ENCODE measurements around the gene AGAP1. TPM values are rescaled to one million over a fixed set of nuclear protein-coding genes. Genes with fewer than 3 reads are reported as not detected.
"Not testable (repeated sequence)": the region's sequence is repeated elsewhere in the genome, so short reads cannot be mapped to it uniquely, and the experiment has no call there.

The AGAP1 gene
- polyA plus RNA-seq, 1 experiment: 12.4 TPM

DNA sequence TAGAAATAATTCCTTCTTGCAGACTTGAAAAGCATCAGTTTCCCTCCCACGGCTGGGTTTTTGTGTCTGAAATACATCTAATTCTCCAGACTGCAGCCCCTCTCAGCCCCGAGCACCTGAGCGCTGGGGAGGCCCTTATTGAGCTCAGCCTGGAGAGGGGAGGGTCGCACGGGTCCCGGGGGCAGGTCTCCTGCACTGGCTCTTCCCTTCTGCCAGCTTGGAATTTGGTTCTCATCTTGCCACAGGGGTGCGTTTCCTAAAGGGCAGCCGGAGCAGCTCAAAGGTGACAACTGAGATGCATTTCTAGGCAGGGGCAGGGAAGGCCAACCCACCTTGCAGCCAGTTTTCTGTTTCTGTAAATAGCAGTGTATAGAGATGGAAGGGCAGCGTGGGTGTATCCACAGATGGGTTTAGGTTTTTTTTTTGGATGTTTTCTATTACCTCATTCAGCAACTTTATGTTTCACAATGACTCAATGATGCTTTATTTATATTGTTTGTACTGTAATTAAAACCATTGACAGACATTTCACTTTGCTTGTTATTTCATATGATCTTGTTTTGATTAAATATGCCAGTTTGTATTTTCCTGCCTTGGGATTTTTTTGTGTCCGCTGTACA, 637.3 kb downstream of the AGAP1 start:
- Histone ChIP-seq H3K27me3 (ENCODE audit: control insufficient read depth, insufficient read depth, low read length) (no peaks in the 10 kb centered on the region), H3K27ac (ENCODE audit: low read depth, low read length) (no peak overlapping the region), H3K9me3 (ENCODE audit: control insufficient read depth, insufficient read depth, low read length) (no peaks in the 10 kb centered on the region), H3K4me3 (ENCODE audit: low read depth, low read length) (no peak overlapping the region)
- ChIA-PET CTCF (interaction anchor here (1.2 kb wide), 1 partner anchor 13 kb away, joined by 3 read pairs; no protein-coding TSS in a partner anchor), POLR2A (no interaction called here)
- DNase-seq (ENCODE audit: low read depth, low spot score): no peak
- TF ChIP-seq, protein P1, sequence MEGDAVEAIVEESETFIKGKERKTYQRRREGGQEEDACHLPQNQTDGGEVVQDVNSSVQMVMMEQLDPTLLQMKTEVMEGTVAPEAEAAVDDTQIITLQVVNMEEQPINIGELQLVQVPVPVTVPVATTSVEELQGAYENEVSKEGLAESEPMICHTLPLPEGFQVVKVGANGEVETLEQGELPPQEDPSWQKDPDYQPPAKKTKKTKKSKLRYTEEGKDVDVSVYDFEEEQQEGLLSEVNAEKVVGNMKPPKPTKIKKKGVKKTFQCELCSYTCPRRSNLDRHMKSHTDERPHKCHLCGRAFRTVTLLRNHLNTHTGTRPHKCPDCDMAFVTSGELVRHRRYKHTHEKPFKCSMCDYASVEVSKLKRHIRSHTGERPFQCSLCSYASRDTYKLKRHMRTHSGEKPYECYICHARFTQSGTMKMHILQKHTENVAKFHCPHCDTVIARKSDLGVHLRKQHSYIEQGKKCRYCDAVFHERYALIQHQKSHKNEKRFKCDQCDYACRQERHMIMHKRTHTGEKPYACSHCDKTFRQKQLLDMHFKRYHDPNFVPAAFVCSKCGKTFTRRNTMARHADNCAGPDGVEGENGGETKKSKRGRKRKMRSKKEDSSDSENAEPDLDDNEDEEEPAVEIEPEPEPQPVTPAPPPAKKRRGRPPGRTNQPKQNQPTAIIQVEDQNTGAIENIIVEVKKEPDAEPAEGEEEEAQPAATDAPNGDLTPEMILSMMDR (IDR thresholded peaks at IDR 0.05; ENCODE audit: low read depth, low read length): no peak

DNA sequence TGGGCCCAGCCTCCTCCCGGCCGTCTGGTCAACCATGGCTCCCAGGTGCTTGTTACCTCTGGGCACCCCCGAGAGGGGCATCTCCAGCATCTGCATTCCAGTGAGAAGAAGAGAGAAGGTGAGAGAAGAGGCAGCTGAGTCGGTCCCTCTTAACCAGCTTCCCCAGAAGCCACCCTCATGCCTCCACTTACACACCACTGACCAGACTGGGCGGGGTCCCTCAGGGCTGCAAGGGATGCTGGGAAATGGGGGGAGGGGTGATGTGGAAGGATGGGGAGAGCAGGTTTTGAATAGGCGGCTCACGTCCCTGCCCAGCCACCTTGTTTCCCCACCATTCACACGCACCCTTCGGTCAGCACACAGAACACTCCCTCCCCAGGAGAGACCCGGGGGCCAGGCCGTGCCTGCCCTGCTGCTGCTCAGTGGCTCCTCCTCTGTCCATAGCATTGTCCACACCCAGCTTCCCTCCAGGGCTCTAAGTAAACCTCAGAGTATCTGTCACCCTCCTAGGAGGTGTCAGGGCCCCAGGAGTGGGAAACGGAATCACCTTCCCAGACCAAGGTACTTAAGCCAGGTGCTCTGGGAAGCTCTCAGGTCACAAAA, 639.7 kb downstream of the AGAP1 start:
- Histone ChIP-seq H3K4me3 (ENCODE audit: low read depth, low read length) (no peak overlapping the region), H3K27ac (ENCODE audit: low read depth, low read length) (no peak overlapping the region), H3K27me3 (ENCODE audit: control insufficient read depth, insufficient read depth, low read length) (no peaks in the 10 kb centered on the region), H3K9me3 (ENCODE audit: control insufficient read depth, insufficient read depth, low read length) (no peaks in the 10 kb centered on the region)
- POLR2A ChIA-PET: no interaction called here
- CTCF ChIA-PET: interaction anchor here (0.9 kb wide), 1 partner anchor 9 kb away, joined by 4 read pairs; no protein-coding TSS in a partner anchor
- TF ChIP-seq, protein P1 (IDR thresholded peaks at IDR 0.05; ENCODE audit: low read depth, low read length): 0 out of 2 replicates have a peak, but pooled peaks have one; percentile 3
- no peak for DNase-seq (ENCODE audit: low read depth, low spot score)

DNA sequence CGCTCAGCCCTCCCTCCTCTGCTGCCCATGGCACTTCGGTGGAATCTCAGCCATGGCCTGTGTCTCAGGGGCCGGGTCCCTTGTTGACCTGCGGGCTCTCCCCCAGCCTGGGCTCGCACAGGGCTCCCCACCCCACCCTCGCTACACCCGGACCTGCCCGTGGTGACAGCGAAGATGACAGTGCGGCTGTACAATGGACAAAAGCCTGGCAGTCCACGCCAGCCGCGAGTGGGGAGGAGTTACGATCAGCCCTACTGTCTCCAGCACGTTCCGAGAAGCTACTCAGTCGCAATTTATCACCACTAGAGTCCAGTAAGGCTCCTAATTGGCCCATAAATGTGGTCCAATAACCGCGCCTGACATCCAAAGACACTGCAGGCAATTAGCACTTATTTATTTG, 642.7 kb downstream of the AGAP1 start:
- DNase-seq (ENCODE audit: low read depth, low spot score): no peak
- TF ChIP-seq, protein P1 (IDR thresholded peaks at IDR 0.05; ENCODE audit: low read depth, low read length): no peak
- Histone ChIP-seq H3K27me3 (ENCODE audit: control insufficient read depth, insufficient read depth, low read length) (peaks cover 8% of the 10 kb centered on the region), H3K9me3 (ENCODE audit: control insufficient read depth, insufficient read depth, low read length) (no peaks in the 10 kb centered on the region), H3K27ac (ENCODE audit: low read depth, low read length) (no peak overlapping the region), H3K4me3 (ENCODE audit: low read depth, low read length) (no peak overlapping the region)
- ChIA-PET CTCF (no interaction called here), POLR2A (no interaction called here)

DNA sequence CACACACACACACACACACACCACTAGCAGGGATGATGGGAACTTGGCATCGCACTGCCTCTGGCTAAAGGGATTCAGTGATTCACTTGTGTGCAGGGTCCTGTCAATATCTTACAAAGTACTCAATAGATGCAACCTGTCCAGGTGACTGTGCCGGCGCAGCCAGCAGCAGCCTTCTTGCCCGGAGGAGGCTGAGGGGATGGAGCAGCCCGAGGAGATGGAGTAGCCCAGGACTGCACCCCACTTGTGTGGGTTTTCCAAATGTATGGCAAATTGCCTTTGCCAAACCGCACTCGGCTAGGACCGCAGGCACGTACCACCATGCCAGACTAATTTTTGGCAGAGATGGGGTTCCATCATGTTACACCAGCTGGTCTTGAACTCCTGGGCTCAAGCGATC, 643.2 kb downstream of the AGAP1 start:
- H3K4me3 ChIP-seq (ENCODE audit: low read depth, low read length): no peak overlapping the region
- ChIA-PET POLR2A (no interaction called here), CTCF (no interaction called here)
- no peak overlapping the region for H3K27ac ChIP-seq (ENCODE audit: low read depth, low read length)
- TF ChIP-seq, protein P1 (IDR thresholded peaks at IDR 0.05; ENCODE audit: low read depth, low read length): no peak
- peaks cover 8% of the 10 kb centered on the region for H3K27me3 ChIP-seq (ENCODE audit: control insufficient read depth, insufficient read depth, low read length)
- DNase-seq (ENCODE audit: low read depth, low spot score): no peak
- H3K9me3 ChIP-seq (ENCODE audit: control insufficient read depth, insufficient read depth, low read length): no peaks in the 10 kb centered on the region

DNA sequence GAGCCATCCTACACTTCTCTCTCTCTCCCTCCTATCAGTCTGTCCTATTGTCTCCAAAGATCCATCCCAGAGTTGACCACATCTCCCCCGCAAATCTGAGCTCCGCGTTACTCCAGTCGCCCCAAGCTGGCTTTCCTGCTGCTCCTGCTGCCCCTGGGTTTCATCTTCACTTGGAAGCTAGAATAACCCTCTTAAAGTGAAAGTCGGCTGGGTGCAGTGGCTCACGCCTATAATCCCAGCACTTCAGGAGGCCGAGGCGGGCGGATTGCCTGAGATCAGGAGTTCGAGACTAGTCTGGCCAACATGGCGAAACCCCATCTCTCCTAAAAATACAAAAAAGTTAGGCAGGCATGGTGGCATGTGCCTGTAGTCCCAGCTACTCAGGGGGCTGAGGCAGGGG, 647.8 kb downstream of the AGAP1 start:
- H3K4me3 ChIP-seq (ENCODE audit: low read depth, low read length); CTCF ChIA-PET; H3K9me3 ChIP-seq (ENCODE audit: control insufficient read depth, insufficient read depth, low read length); H3K27ac ChIP-seq (ENCODE audit: low read depth, low read length); POLR2A ChIA-PET; DNase-seq (ENCODE audit: low read depth, low spot score): not testable (repeated sequence)
- peaks cover 12% of the 10 kb centered on the region for H3K27me3 ChIP-seq (ENCODE audit: control insufficient read depth, insufficient read depth, low read length)

All from AG04450 (cell line).